DMS79 treated with DMSO at 0.1 percent for 48 hours (cell line): Measurements from ENCODE around the gene GGA2.
"Not testable (repeated sequence)": the region's sequence is repeated elsewhere in the genome, so short reads cannot be mapped to it uniquely, and the experiment has no call there.

Experiments used
- DNase-seq: peaks from one replicate; lab custom pipeline; 2025; lab: John Stamatoyannopoulos, UW

The GGA2 gene

GRCh38 chr16:23466162-23466885 is 44.0 kb downstream of the GGA2 start:
- DNase-seq = no peak

DNA sequence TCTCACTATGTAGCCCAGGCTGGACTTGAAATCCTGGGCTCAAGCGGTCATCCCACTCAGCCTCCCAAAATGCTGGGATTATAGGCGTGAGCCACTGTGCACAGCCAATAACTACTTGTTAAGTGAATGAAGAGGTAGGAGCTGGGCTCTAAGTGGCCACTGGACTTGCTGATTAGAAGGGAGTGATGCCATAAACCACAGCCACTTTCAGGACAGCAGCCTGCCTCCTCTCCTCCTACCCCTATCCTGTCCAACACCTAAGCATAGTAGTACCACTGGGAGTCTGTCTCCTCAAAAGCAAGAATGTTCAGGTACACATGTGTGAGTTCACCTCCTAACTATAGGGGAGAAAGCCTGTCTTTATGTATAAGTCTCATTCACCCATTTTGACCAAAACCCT is 45.1 kb downstream of the GGA2 start:
- DNase-seq = no peak

GRCh38 chr16:23464196-23464595 is 46.1 kb downstream of the GGA2 start:
- DNase-seq = no peak

DNA sequence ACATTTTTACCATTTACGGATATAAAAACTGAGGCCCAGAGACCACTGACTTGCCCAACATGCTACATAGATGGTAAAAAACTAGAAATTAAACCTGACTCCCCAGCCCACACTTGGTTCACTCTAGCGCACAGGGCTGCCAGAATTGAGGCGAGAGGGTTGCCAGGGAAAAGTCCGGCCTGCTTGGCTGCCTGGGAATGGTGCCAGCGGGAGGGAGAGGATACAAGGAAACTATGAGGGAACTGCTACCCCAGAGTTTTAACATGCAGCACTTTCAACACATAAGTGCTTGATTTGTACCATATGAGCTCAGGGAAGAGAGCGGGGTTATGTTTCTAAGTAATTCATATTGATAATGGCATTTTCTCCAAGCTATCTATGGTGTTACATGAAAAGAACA is 47.3 kb downstream of the GGA2 start:
- peak; percentile 11 for DNase-seq

GRCh38 chr16:23453338-23454052 is 56.8 kb downstream of the GGA2 start:
- no peak for DNase-seq

DNA sequence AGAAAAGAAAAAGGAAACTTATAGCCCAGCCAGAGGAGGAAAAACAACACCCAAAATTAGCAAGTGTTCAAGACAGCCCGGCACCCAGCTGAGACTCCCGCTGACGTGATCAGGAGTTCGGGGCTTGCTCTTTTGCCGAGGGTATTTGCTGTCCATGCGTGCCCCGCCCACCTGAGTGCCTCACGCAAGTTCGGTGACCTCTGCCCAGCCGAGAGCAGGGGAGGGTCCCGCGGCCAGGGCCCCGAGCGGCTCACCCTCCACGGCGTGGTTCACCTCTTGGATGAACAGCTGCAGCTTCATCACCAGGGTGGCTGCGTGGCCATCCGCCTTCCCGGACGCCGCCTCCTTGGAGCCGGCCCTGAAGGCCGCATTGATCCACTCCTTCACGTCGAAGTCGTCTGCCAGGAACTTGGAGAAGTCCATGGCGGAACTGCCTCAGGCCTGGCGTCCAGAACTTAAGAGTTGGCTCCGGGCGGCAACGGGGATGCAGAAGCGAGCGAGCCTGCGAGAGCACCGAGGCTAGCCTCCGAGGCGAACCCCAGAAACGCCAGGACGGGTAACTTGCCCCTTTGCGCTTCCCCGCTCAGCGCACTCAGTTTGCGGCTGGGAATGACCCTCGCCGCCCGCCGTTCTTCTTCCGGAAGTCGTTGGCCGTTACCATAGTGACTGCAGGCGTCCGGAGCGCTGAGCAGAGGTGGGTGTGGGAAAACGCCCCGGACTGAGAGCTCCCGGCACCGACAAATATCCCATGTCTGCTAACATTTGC is 57.5 kb downstream of the GGA2 start, which contains the start of gene COG7:
Gene COG7 (minus strand): TSS at position 618 of the 766 bp plus-strand sequence. CDS start 195 bp downstream, at position 423.
- peak; percentile 59 for DNase-seq

DNA sequence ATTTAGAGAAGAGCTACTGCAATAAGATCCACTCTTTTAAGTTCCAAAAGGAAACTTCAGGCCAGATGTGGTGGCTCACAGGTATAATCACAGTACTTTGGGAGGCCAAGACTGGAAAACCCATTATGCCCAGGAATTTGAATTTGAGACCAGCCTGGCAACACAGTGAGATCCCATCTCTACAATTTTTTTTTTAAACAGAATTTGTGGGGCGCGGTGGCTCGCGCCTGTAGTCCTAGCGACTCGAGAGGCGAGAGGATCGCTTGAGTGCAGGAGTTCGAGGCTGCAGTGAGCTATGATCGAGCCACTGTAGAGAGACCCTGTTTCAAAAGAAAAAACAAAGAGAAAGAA is 58.1 kb downstream of the GGA2 start:
- DNase-seq = no peak

GRCh38 chr16:23448392-23448791 is 61.9 kb downstream of the GGA2 start:
- no peak for DNase-seq

- DNase-seq = not testable (repeated sequence)
These were observed 72.8 kb downstream of the GGA2 start for GRCh38 chr16:23437542-23437941.

DNA sequence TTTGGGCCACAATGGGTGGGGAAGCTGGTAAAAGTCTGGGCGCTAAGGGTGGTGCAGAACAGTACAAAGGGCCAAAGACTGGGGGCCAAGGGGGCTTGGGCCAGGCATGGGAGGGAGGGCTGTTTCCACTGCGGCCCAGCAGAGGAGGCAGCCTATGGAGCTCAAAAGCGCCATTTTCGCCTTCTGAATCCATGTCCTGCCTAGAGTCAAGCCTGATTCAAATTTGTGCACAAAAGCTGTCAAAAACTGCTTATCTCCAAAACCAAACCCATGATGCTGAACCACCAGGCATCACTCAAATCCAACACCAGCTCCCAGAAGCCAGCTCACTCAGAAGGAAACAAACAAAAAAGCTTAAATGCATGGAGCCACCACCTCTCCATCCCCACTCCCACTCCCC is 73.3 kb downstream of the GGA2 start:
- DNase-seq = no peak

DNA sequence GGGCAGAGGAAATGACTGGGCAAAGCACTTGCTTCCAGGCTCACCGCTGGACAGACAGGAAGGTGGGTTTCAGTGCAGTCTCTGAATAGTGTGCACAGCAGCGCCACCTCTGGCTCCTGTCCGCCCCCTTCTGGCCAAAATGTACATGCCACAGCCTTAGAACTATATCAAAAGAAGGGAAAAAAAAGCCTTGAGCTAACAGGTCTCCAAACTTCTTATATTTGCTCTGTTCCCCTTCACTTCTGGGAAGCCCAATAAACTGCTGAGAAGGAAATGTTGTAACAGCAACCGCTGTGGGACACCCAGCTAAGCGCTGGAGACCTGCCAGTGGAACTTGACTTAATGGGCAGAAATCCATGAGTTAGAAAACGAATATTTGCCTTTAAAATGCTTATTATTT is 74.8 kb downstream of the GGA2 start:
- DNase-seq = peak; percentile 6

GRCh38 chr16:23434380-23434779 is 75.9 kb downstream of the GGA2 start:
- DNase-seq = peak; percentile 57

- DNase-seq = no peak
These were observed 76.9 kb downstream of the GGA2 start for GRCh38 chr16:23433261-23433920.

- DNase-seq = peak; percentile 67
These were observed 77.8 kb downstream of the GGA2 start for GRCh38 chr16:23432176-23433128.

- no peak for DNase-seq
These were observed 81.9 kb downstream of the GGA2 start for GRCh38 chr16:23428351-23428750.

DNA sequence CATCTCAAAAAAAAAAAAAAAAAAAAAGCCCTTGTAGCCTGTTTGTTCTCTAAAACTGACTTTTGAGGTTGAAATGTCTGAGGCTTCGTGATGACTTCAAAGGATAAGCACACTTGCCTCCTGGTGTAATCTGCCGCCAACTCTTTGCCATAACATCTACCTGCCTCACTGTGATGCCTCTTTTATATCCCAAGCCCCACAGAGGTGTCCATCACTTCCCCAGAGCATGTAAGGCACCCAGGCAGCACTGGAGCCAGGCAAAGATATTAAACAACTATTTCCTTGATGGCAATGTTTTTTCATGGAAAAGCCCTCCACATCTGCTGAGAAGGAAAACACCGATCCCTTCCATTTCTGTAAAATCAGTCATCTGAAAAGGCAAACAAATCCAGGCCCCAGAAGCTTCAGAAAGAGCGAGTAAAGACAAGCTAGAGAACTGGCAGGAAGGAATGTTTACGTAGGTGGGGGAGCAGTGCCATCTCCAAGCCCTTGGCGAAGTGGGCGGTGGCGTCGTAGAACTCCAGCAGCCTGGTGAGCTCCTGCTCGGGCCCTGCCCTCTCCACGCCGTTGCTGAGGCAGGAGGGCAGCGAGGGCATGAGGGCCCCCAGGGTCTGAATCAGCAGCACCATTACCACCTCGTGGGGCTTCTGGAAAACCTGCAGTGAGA is 85.9 kb downstream of the GGA2 start:
- DNase-seq = peak; percentile 86

DNA sequence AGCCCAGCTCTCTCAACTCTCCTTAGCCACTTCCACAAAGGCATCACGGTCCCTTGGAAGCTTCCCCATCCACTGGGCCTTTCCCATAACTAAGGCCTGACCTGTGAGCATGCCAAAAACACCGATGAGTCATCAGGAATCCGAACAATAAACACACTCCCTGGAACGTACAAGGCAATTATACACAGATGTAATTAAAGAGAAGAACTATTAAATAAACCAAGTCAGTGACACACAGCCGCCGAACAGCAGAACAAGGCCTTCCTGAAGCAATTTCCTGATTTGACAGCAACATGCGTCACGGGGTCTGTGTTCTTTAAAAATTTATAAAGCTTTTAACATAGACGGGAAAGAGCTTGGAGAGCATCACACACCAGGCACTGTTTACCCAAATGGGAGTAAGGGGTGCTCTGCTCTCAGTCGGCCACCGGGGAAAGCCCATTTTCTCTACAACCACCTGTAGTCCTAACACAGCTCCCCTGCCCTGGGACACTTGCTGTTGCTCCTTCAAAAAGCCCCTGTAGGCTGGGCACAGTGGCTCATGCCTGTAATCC is 86.7 kb downstream of the GGA2 start:
- peak; percentile 64 for DNase-seq

GRCh38 chr16:23420011-23420410 is 90.3 kb downstream of the GGA2 start:
- no peak for DNase-seq

DNA sequence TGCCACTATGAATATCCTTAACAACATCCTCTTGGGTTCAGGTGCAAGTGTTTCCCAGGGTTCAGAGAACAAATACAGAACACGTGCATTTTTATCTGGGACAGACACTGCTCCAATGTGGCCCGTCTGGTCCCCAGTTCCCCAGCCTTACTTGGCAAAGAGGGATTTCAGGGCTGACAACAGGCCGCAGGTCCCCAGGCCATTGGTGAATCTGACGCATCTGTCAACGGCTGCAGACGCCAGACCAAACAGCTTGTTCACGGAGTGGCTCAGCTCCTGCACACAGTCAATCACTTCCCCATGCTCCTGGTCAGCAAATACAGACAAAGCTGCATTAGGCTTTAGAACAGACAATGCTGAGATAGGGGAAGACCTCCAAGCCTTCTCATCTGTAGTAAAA is 93.5 kb downstream of the GGA2 start:
- no peak for DNase-seq

DNA sequence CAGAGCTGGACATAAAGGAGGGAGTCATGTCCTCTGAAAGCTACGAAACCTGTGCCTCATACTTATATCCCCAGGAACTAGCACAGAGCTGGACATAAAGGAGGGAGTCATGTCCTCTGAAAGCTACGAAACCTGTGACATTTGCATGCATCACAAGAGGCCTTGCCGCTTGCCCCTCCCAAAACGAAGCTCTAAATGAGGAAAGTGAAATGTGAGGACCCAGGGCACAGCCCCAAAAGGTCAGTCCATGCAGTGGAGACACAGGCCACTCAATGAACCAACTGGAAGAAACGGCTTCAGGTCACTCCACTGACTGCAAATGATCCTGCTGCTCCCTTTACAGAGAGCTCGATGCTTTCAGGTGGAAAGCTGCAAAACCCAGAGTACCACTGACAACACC is 95.6 kb downstream of the GGA2 start:
- DNase-seq = no peak
